H1 (cell line): ENCODE data around the gene ZNF785. TPM values are rescaled to one million over a fixed set of nuclear protein-coding genes. Genes with fewer than 3 reads are reported as not detected.

Source experiments
- ASH2L ChIP-seq: fragments of 200-600, 300-600 bp; sonication (generic); IDR thresholded peaks from one replicate; pipeline ENCODE4 v1.7.1; 2017; ENCODE audit warnings: low read length
- BACH1 ChIP-seq: IDR thresholded peaks from 2 replicates; pipeline ENCODE4 v1.6.1; 2012; ENCODE audit warnings: low read length, improper control_type of control experiment
- EZH2 ChIP-seq: fragments of 200-600 bp; sonication (generic); IDR thresholded peaks from 2 replicates; pipeline ENCODE4 v1.7.1; 2012; ENCODE audit warnings: low read depth, mild to moderate bottlenecking, moderate library complexity, low read length, inconsistent platforms; ENCODE audit not compliant: severe bottlenecking
- HDAC2 ChIP-seq, 2 experiments: fragments of 300-600 bp in 1 of 2; sonication (generic) in 1 of 2; IDR thresholded peaks; 2 replicates each; pipeline ENCODE4 v1.6.1; 2011 to 2012; ENCODE audit warnings: low read depth in 2 of 2, low read length in 2 of 2, mild to moderate bottlenecking in 2 of 2, moderate library complexity in 2 of 2, borderline replicate concordance in 1 of 2, inconsistent platforms in 1 of 2
- HDAC6 ChIP-seq: IDR thresholded peaks from one replicate; pipeline ENCODE4 v1.7.1; 2012; ENCODE audit warnings: low read depth, mild to moderate bottlenecking, inconsistent platforms, low read length, moderate library complexity
- KDM1A ChIP-seq: fragments of 200-600, 300-600 bp; sonication (generic); IDR thresholded peaks from 2 replicates; pipeline ENCODE4 v1.7.1; 2016; ENCODE audit warnings: mild to moderate bottlenecking, low read length, borderline replicate concordance
- KDM5A ChIP-seq: fragments of 200-600 bp; IDR thresholded peaks from 2 replicates; pipeline ENCODE4 v1.7.1; 2012; ENCODE audit warnings: mild to moderate bottlenecking, low read length, inconsistent platforms, mixed read lengths
- MAFK ChIP-seq: IDR thresholded peaks from 2 replicates; pipeline ENCODE4 v1.6.1; 2012; ENCODE audit warnings: low read depth, mild to moderate bottlenecking, improper control_type of control experiment, low read length
- NANOG ChIP-seq: IDR thresholded peaks from 2 replicates; pipeline ENCODE4 v1.6.1; 2011; ENCODE audit warnings: low read length, low read depth, mild to moderate bottlenecking, inconsistent platforms; ENCODE audit not compliant: insufficient read depth, poor library complexity, severe bottlenecking
- NRF1 ChIP-seq: IDR thresholded peaks from 2 replicates; pipeline ENCODE4 v1.6.1; 2011; ENCODE audit warnings: mild to moderate bottlenecking, low read depth, low read length, improper control_type of control experiment
- POLR2A ChIP-seq, 2 experiments: IDR thresholded peaks; 1 replicate in 1 of 2; 2 replicates in 1 of 2; pipeline ENCODE4 v1.6.1; 2011; ENCODE audit warnings: low read depth in 2 of 2, low read length in 2 of 2, mild to moderate bottlenecking in 2 of 2; ENCODE audit errors: control extremely low read depth in 1 of 2
- RAD21 ChIP-seq, 2 experiments: IDR thresholded peaks in 1 of 2; conservative IDR thresholded peaks in 1 of 2; 2 replicates each; pipeline ENCODE4 v1.6.1; 2011; ENCODE audit warnings: low read depth in 2 of 2, low read length in 2 of 2, improper control_type of control experiment in 1 of 2, inconsistent platforms in 1 of 2, mild to moderate bottlenecking in 1 of 2, moderate library complexity in 1 of 2
- RBBP5 ChIP-seq: IDR thresholded peaks from 2 replicates; pipeline ENCODE4 v1.7.1; 2012; ENCODE audit warnings: low read depth, mild to moderate bottlenecking, inconsistent platforms, low read length, moderate library complexity, borderline replicate concordance
- RNF2 ChIP-seq: fragments of 200-900, 300-1000 bp; sonication (generic); IDR thresholded peaks from 2 replicates; pipeline ENCODE4 v1.7.1; 2016; ENCODE audit warnings: borderline replicate concordance, low read depth, mild to moderate bottlenecking, antibody characterized with exemption, low read length; ENCODE audit not compliant: poor library complexity, severe bottlenecking; ENCODE audit errors: missing control alignments
- SP1 ChIP-seq: IDR thresholded peaks from 2 replicates; pipeline ENCODE4 v1.6.1; 2011; ENCODE audit warnings: low read depth, low read length
- TAF1 ChIP-seq: IDR thresholded peaks from 2 replicates; pipeline ENCODE4 v1.6.1; 2011; ENCODE audit warnings: mild to moderate bottlenecking, low read depth, low read length
- TEAD4 ChIP-seq: IDR thresholded peaks from 2 replicates; pipeline ENCODE4 v1.6.1; 2012; ENCODE audit warnings: low read depth, low read length, inconsistent platforms, mixed read lengths
- USF2 ChIP-seq: IDR thresholded peaks from 2 replicates; pipeline ENCODE4 v1.6.1; 2011; ENCODE audit warnings: low read length, improper control_type of control experiment
- YY1 ChIP-seq: IDR thresholded peaks from 2 replicates; pipeline ENCODE4 v1.6.1; 2011; ENCODE audit warnings: low read depth, mild to moderate bottlenecking, low read length
- polyA plus RNA-seq, 7 experiments: library from polyadenylated mRNA; depleted of rRNA in 3 of 7; stranded (reverse) in 5 of 7; unstranded in 2 of 7; fragments of >200 nt in 5 of 7; fragments of 200-250 nt in 2 of 7; gene quantifications; 1 replicate in 5 of 7; 2 replicates in 1 of 7; 4 replicates in 1 of 7; pipeline versions ENCODE4 v1.2.1 to v1.2.3, GENCODE V29; 2011 to 2013; ENCODE audit warnings: missing spikeins in 2 of 7, mixed read lengths in 2 of 7
- total RNA-seq: library from RNA; stranded (reverse); fragmentation: NEBNext Ultra II Directional; extraction: Animal tissue kit (Norgen Biotek cat#: 25700); gene quantifications from 2 replicates; pipeline ENCODE4 v1.2.1, GENCODE V29; 2021
- TF ChIP-seq, protein P1 (sequence below): IDR thresholded peaks from 2 replicates; pipeline ENCODE4 v1.6.1; 2012; ENCODE audit warnings: low read length, inconsistent platforms

Gene ZNF785
- total and polyA plus RNA-seq, 2 of the 8 experiments (the other 6 are each of a cell fraction or from before 2014, with no cell fraction given): 8.6 to 12.9 TPM

DNA sequence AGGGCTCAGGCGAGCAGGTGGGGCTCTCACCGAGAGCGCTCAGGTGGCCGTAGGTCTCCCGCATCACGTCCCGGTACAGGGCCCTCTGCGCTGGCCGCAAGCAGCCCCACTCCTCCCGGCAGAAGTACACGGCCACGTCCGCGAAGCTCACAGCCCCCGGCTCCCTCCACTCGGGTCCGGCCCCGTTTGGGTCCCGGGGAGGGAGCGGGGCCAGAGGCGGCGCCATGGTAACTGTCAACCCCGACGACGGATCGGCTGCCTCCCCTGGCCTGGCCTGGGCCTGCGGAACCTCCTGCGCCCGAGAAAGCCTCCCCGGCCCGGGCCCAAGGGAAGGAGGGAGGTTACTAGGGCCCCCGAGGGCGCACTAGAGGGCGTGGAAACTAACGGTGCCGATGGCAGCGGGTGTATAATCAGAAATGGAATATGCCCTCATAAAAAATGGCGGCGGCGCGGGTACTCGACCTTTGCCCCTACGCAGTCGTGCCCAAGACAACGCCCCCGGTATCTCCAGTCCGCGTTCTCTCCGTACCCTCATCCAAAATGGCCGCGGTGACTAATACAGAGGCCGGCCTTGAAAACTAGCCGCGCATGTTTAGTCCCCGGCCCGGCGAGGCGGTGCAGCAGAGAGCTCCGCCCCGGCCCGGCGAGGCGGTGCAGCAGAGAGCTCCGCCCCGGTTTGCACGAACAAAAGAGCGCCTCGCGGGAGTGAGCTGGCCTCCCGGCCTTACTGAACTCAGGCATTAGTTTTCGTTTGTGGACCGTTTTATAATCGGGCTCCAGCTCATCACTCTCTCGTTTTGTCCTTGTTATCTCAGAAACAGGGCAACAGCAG lies 27.3 kb downstream of the ZNF785 start, which contains the start of gene ZNF764 (continued):
- no peak for TF ChIP-seq MAFK
- 0 out of 2 replicates have a peak, but pooled peaks have one; percentile 43 for TF ChIP-seq SP1
- no peak for TF ChIP-seq USF2
- TF ChIP-seq HDAC6: no peak
- TF ChIP-seq NRF1: no peak
- peak in 1 of 2 experiments; percentile 81; a peak in 1 of 4 replicates for TF ChIP-seq HDAC2 (IDR thresholded peaks at IDR 0.05; ENCODE audit: borderline replicate concordance in 1 of 2, low read depth in 2 of 2, low read length in 2 of 2)
- peak; percentile 99 for TF ChIP-seq YY1
- TF ChIP-seq TAF1: peak; percentile 77
- TF ChIP-seq TEAD4: no peak
- TF ChIP-seq KDM1A: peak; percentile 23; the same call in 1 of the 2 replicates
- TF ChIP-seq RAD21 (IDR thresholded peaks at IDR 0.05 in 1 of 2, conservative IDR thresholded peaks at IDR 0.05 in 1 of 2; ENCODE audit: low read depth in 2 of 2, low read length in 2 of 2): no peak
- TF ChIP-seq RBBP5: peak; percentile 86
- no peak for TF ChIP-seq KDM5A
- TF ChIP-seq EZH2: no peak
- TF ChIP-seq NANOG: no peak
- peak in 1 of 2 experiments; percentile 23; a peak in 1 of 3 replicates for TF ChIP-seq POLR2A (IDR thresholded peaks at IDR 0.05; ENCODE audit: control extremely low read depth in 1 of 2, low read depth in 2 of 2, low read length in 2 of 2)
- TF ChIP-seq BACH1: no peak
- peak; percentile 93 for TF ChIP-seq ASH2L
- TF ChIP-seq, protein P1, sequence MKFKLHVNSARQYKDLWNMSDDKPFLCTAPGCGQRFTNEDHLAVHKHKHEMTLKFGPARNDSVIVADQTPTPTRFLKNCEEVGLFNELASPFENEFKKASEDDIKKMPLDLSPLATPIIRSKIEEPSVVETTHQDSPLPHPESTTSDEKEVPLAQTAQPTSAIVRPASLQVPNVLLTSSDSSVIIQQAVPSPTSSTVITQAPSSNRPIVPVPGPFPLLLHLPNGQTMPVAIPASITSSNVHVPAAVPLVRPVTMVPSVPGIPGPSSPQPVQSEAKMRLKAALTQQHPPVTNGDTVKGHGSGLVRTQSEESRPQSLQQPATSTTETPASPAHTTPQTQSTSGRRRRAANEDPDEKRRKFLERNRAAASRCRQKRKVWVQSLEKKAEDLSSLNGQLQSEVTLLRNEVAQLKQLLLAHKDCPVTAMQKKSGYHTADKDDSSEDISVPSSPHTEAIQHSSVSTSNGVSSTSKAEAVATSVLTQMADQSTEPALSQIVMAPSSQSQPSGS: no peak
- TF ChIP-seq RNF2: no peak
